ENCODE results near the gene KDM4B.
A peak's percentile ranks its signal among the peaks of the same experiment; 100 is the strongest.

Gene KDM4B

GRCh38 chr19:4984438-4984990 is 15.6 kb downstream of the KDM4B start:
- DNase-seq (ENCODE audit: low read depth): no peak

DNA sequence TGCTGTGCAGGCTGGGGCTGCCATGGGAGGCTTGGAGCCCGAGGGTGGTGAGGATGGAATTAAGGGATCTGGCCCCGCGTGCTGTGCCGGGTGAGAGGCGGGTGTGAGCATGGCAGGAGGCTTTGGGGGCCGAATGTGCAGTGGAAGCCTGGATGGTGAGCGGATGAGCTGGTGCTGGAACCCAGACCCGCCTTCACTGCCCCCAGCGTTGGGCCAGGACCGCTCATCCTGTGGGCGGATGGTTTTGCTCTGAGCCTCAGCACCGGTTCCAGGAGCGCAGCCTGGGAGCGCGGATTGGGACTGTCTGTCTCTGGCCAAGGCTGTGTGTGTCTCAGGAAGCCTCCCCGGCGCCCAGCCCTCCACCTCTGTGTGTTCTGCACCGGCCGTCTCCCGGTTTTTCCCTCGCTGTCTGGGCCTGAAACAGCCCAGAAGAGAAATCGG is 16.7 kb downstream of the KDM4B start:
- DNase-seq (ENCODE audit: low read depth): no peak

DNA sequence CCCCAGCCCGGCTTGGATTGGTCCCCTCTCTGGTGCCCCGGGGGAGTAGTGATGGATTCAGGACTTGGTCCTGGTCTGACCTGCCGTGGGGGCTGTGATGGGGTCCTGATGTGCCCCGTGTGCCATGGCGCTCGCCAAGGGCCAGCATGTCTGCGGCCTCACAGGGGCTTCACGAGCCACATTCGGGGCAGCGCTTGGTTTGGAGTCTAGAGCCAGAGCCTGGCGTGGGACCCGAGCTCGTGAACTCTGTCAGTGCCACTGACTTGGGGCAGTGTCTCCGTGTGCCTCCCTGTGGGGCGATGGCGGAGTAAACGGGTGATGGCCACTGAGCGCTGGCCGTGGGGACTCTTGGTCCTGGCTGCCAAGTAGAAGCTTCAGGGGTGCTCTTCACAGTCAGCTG is 17.1 kb downstream of the KDM4B start:
- no peak for DNase-seq (ENCODE audit: low read depth)

DNA sequence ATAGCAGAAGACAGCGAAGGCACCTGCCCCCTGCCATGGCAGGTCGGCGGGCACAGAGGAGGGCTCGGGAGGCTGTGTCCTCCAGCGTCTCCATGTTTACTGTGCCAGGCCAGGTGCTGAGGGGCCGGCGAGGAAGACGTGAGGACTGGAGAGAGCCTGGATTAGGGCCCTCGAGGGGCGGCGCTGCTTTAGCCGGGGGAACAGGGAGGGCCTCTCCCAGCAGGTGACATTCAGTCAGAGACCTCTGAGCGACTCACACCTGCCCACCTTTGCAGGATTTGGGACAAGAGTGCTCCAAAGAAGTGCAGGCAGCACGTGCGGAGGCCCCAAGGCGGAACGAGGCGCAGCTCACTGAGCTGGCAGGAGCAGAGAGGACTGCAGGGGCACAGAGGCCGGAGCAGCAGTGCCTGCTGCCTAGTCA is 17.6 kb downstream of the KDM4B start:
- no peak for DNase-seq (ENCODE audit: low read depth)

DNA sequence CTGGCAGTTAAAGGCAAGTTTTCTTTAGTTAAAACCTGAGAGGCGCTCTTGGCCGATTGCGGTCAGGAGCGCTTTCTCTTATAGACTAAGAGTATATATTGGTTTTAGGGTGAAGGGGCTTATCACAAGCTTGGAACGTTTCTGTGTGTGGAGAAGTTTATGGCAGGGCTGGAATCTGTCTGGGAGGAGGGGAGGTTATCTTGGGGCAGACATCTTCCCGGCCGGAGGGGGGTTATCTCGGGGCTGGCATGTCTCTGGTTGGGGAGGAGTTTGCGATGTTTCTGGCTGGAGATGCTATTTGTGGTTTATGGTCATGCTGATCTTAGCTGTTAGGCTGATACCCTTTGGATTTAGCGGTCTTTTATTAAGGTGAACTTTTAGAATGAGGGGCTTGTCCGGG is 18.3 kb downstream of the KDM4B start:
- DNase-seq (ENCODE audit: low read depth): no peak

DNA sequence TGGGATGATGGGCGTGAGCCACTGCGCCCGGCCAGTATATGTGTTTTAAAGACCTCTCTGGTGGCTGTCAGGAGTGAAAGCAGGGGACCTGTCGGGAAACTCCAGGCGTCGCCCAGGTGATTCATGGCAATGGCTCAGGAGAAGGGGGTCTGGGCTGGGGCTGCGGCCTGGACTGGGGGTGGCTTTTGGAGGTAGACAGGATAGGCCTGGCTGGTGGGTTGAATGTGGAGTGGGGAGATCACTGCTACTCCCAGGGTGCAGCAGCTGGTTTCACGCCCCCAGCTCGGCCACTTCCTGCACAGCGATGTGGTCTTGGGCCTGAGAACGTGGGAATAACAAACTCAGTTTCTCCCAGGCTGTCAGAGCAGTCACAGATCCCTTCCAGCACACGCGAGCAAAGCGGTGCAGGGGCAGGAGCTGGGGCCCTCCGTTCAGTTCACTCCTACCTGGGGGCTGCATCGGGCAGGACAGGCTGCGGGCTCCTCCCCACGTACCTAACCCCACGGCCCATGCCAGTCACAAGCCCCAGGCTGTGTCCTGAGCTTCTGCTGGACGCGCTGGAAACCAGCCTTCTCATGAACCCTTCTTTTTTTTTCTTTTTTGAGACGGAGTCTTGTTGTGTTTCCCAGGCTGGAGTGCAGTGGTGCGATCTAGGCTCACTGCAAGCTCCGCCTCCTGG is 18.9 kb downstream of the KDM4B start:
- DNase-seq (ENCODE audit: low read depth): no peak

DNA sequence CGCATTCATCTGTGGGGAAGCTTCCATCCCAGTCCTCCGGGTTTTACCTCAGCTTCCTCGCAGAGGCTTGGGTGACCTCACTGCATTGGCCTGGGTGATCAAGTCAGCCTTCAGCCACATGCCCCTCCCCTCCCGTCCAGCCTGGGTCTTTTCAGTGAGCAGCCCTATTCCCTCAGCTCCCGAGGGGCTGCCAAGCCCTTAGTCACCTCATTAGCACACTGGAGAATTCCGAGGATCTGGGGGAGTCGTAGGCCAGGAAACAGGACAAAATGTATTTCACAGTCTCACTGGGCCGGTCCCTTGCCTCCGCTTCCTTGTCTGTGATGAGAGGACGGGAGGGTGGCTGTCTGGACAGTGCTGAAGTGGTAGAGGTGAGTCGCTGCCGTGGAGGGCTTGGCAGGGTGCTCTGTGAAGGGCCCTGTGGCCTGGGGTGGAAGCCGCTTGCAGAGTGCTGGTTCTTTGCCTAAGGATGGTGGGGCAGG is 19.9 kb downstream of the KDM4B start:
- no peak for DNase-seq (ENCODE audit: low read depth)

DNA sequence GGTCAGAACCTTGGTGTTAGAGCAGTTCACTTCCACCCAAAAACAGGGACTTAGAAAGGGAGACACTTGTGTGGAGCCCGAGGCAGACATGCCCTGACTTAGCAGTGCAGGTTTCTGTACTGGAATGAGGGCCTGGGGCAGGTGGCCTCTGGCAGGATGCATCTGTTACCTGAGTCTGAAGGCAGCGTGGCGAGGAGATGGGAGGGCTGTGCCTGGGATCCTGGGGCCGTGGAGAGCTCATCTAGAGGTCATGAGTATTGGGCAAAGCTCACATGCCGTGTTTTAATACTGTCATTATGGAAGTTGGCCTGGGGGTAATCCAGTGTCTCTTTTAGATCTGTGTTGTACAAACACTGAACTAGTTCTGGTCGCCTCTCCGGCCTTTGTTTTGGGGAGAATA is 21.4 kb downstream of the KDM4B start:
- no peak for DNase-seq (ENCODE audit: low read depth)

DNA sequence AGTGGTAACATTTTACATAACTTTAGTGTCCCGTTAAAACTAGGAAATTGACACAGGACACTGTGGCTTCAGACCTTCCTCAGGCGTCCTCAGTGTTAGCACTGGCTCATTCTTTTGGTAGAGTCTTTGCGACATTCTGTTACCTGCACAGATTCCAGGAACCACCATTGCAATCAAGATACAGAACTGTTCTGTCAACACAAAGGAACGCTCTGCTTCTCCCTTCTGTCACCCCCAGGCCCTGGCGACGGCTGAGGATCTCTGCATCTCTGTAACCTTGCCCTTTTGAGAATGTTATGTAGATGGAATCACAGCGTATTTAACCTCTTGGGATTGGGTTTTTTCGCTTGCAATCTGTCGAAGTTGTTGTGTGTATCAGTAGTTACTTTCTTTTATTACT is 22.6 kb downstream of the KDM4B start:
- DNase-seq (ENCODE audit: low read depth): no peak

GRCh38 chr19:4991996-4992698 is 23.2 kb downstream of the KDM4B start:
- DNase-seq (ENCODE audit: low read depth): no peak

- DNase-seq (ENCODE audit: low read depth): no peak
Observed at GRCh38 chr19:4993683-4994082, 24.8 kb downstream of the KDM4B start.

GRCh38 chr19:4996701-4997100 is 27.8 kb downstream of the KDM4B start:
- no peak for DNase-seq (ENCODE audit: low read depth)

- no peak for DNase-seq (ENCODE audit: low read depth)
Observed at GRCh38 chr19:4997297-4997696, 28.4 kb downstream of the KDM4B start.

DNA sequence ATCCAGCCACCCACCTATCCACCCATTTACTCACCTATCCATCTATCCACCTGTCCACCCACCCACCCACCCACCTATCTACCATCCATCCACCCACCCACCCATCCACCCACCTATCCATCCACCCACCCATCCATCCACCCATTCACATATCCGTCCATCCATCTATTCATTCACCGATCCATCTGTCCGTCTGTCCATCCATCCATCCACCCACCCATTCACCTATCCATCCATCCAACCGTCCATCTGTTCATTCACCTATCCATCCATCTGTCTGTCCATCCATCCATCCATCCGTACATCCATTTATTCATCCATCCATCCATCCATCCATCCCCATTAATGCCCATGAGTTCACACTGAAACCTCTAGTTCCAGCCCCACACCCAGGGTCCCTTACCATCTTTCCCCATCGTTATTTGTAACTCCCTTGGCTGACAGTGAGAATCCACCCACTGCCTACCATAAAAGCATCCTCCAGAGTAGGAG is 31.3 kb downstream of the KDM4B start:
- DNase-seq (ENCODE audit: low read depth): no peak

GRCh38 chr19:5001615-5002014 is 32.7 kb downstream of the KDM4B start:
- DNase-seq (ENCODE audit: low read depth): peak; percentile 22

DNA sequence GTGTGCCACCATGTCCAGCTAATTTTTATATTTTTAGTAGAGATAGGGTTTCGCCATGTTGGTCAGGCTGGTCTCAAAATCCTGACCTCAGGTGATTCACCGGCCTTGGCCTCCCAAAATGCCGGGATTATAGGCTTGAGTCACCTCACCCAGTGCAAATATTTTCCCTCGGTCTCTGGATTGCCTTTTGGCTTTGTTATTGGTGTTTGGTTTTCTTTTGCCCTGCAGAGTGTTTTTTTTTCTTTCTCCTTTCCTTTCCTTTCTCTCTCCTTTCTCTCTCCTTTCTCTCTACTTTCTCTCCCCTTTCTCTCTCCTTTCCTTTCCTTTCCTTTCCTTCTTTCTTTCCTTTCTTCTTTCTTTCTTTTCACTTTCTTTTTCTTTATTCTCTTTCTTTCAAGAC is 33.2 kb downstream of the KDM4B start:
- DNase-seq (ENCODE audit: low read depth): no peak

DNA sequence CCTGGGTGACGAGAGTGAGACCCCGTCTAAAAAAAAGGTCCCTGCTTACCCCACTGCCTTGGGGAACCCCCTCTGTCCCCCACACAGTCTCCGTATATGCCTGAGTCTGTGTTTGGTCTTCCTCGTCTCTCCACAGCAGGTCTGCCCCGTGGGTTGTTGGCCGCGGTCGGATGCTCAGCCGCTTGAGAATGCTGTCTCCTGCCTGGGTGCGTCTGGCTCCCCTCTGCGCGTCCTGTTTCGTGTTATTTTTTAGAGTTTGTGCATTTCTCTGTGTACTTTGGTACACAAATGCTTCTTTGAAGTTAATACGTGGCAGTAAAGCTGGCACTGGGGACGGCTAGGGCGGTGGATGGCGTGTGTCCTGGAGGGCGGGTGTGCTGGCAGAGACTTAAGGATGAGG is 34.9 kb downstream of the KDM4B start:
- DNase-seq (ENCODE audit: low read depth): no peak

DNA sequence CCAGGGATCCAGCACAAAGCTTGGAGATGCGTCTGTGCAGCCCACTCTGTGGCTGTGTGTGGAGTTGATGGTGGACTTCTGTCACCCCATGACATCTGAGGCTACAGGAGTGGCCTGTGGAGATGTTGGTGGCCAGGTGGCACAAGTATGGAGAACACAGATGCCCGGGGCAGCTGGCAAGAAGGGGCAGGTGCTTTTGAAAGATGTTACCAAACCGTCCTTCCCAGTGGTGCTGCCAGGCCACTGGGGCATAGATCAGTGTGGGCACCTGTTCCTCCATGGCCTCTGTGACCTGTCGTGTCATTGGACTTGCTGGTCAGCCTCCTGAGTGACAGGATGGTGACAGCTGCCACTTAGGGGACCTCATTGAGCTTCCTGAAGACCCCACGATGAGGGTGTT is 36.2 kb downstream of the KDM4B start:
- no peak for DNase-seq (ENCODE audit: low read depth)

- DNase-seq (ENCODE audit: low read depth): no peak
Observed at GRCh38 chr19:5006201-5006600, 37.3 kb downstream of the KDM4B start.

DNA sequence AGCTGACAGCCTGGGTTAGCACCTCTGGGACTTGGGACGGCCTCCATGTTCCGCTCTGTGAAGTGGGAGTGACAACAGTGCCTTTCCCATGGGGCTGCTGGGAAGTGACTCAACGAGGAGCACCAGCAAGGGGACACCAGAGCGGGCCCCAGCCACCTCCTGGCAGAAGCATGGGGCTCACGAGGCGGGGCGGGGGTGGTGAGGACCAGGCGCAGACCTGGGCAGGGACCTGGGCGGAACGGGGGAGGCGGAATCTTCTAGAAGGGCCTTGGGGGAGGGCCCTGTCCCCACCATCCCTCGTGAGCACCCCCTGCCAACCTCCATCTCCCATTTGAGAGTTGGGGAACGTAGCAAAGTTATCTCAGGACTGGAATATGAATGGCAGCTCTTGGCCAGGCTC is 37.9 kb downstream of the KDM4B start:
- DNase-seq (ENCODE audit: low read depth): no peak

DNA sequence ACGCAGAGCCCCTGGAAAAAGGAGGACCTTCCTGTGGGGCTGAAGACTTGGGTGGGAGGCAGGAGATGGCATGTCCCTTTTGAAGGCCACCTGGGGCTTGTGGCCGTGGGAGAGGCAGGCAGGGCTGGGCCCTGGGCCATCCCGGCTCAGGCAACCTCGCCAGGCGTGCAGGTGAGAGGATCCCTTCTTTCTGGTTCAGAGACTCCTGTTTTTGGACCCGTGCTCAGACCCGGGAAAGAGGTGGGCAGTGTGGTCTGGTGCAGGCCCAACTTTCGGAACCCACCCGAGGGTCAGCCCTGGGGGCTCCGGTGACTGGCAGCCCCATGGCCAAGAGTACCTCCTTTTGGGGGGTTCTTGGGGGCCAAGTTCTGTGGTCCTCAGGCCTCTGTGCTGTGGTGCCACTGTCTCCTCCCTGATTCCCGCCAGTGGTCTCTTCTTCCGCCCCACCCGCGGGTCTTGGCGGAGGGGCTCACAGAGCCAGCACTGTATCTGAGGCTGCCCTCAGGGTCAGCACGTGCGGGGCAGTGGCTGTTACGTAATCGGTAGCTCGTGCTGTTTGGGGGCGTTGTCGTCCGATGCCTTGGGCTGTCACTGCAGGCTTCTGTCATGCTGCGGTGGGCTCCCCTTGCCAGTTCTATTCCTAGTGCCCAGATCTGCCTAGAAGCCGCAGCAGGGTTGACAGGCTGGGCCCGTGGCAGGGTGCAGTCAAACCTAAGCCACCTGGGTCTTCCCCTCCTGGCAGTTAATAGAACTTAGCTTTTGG is 42.7 kb downstream of the KDM4B start:
- no peak for DNase-seq (ENCODE audit: low read depth)

- no peak for DNase-seq (ENCODE audit: low read depth)
Observed at GRCh38 chr19:5012688-5013457, 44.0 kb downstream of the KDM4B start.
